Stimulated activated CD4-positive, alpha-beta T cell treated with anti-CD3 and anti-CD28 coated beads, Interleukin-4, amount 100 ng/mL, for 48 hours (primary cell): ENCODE data around the gene DLGAP1.

Source experiments
- DNase-seq, 2 donors: peaks; one replicate each; pipeline ENCODE4 v3.0.0-alpha.2; 2020; ENCODE audit warnings: low read depth in 2 of 2

Gene DLGAP1

DNA sequence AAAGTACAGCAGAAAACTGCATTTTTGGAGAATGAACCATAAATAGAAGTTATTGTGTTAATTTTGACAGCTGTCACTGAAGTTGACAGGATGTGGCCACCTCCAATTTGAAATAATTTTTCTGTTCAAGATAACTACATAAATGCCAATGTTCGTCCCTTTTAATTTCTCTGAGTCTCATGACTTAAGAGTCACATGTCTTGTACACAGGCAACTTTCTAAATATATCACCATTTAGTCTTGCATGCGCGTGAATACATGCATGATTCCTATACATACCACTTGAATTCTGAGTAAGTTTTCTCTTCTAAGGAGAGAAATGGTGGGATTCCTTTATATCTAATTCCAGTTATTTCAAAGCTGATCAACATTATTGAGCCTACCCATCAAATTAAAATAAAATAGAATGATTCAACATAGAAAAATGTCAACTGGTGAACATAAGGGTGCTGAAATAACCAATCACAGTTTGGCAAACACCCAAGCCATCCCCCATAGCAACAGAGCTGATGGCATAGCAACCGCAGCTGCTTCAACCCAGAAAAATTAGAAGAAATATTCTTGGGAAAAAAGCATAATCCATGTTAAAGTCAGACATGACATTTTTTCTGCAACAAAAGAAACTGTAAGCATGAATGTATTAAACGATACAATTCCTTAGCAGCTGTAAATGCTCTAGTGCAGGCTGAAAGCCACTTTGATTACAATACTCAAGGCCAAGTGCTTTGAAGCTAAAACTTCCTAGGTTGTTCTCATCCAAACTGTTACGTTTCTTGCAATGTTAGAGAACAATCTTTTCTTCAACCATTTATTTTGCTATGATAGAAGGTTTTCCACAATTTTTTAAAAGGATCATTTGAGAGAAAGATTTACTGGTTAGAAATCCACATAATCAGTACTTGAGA, 282.7 kb downstream of the DLGAP1 start:
- DNase-seq, result no peak

- DNase-seq, result no peak
Observed at GRCh38 chr18:4157352-4157751, 297.8 kb downstream of the DLGAP1 start.

DNA sequence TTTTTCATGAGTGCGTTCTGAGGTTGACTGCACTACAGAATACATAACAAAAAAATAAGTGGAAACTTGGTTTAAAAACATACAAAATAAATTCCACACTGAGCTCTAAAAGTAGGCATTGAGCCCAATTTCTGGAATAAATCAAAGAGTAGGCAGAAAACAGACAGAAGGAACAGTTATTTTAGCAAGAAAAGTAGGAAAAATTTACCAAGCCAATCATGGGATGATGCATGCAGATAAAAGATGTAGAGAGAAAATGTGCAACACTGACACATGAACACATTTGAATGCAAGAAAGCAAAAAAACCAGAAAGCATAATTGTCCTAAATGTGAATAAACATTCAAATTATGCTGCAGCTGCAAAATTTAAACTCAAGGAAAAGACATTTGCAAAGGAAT, 308.3 kb downstream of the DLGAP1 start:
- DNase-seq, result no peak

GRCh38 chr18:4144201-4144600, 310.9 kb downstream of the DLGAP1 start:
- no peak for DNase-seq

DNA sequence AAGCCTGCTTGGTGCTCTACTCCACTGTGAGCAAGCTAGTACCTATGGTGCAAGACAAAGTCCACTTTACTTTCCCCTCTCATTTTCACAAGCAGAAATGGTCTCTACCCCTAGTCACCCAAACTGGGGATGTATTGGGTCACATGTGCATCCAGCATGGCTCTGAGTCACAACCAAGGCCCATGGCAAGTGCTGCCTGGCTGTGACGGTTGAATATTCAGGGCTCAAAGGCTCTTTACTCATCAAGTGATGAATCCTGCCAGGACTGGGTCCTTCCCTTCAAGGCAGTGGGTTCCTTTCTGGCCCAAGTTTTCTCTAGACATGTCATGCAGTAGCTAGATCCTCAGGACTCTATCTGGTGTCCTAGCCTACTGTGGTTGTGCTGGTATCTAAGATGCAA, 311.5 kb downstream of the DLGAP1 start:
- no peak for DNase-seq

DNA sequence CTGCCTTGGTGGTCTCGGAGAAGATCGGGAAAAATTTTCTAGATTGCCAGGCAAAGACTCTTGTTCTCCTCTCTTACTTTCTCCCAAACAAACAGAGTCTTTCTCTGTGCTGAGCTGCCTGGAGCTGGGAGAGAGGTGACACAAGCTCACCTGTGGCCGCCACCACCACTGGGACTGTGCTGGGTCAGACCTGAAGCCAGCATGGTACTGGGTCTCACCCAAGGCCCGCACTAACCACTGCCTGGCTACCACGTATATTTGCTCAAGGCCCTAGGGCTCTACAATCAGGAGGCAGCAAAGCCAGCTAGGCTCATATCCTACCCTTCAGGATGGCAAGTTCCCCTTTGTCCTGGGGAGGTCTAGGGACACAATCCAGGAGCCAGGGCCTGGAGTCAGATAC, 312.2 kb downstream of the DLGAP1 start:
- no peak for DNase-seq

DNA sequence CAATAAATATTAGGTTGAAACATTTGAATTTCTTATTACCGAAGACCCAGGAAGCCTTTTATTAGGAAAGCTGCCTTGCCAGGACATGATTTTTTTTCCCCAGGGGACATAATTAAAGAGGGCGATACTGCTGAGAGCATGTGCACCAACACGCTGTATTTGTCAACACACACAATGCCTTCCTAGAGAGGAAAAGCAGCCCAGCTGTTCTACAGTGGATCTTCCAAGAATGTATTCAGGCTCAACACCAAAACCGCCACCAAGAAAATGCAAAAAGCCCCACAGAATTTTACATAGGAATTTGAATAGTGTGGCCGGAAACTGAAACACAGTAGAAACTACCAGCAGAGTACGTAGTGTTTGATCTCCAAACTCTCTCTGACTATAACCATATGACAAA, 320.4 kb downstream of the DLGAP1 start:
- no peak for DNase-seq

- DNase-seq, result no peak
Observed at GRCh38 chr18:4130734-4131719, 324.1 kb downstream of the DLGAP1 start.

GRCh38 chr18:4126939-4127338, 328.2 kb downstream of the DLGAP1 start:
- DNase-seq, result no peak

GRCh38 chr18:4125627-4126230, 329.4 kb downstream of the DLGAP1 start:
- no peak for DNase-seq

DNA sequence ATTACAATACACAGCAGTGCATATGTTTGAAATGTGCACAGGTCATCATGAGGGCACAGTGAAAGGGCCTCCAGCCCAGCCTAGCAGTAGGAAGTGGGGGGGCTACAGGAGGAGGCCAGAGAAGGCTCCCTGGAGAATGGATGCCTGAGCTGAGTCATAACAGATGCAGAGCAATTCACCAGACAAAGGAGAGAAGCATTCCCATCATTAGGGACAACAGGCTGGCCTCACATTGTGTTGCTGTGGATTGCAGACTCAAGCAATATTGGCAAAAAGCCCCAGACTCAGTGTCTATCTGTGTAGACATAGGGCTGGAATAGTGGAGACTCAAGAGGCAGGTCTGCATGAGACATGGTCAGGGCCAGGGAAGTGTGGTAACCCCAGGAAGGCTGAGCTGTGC, 329.9 kb downstream of the DLGAP1 start:
- DNase-seq, result no peak

DNA sequence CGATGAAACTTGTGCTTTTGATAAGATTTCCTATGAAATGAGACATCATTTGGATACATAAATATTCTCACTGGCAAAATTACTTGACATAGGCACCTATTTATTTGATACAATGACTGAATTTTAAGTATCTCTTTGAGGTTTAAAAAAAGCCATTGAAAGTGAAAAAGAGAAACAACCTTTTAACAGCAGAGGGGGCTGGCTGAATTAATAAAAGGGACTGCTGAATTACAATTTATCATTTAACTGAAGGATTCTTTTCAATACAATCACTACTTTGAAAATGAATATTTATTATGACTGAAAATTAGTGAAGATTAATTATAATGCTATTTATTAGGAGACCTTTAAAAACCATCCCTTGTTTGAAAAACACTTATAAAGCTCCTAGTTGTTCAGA, 335.3 kb downstream of the DLGAP1 start:
- DNase-seq, result no peak

DNA sequence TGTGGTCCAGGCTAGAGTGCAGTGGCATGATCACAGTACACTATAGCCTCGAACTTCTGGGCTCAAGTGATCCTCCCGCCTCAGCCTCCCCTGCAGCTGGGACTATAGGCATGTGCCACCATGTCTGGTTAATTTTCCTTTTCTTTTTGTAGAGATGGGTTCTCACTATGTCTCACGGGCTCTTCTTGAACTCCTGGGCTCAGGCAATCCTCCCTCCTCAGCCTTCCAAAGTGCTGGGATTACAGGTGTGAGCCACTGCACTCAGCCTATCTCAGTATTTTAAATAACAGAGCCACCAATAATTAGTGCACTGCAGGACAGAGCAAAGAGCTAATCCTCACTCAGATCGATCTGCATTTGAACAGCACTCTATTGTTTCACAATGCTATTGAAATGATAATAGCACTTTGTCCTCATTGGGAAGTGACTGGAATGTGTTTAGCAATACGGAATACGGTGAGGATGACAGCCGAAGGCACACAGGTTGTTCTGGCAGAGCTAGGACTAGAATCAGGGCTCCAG, 335.9 kb downstream of the DLGAP1 start:
- no peak for DNase-seq

GRCh38 chr18:4108016-4108415, 347.1 kb downstream of the DLGAP1 start:
- no peak for DNase-seq

DNA sequence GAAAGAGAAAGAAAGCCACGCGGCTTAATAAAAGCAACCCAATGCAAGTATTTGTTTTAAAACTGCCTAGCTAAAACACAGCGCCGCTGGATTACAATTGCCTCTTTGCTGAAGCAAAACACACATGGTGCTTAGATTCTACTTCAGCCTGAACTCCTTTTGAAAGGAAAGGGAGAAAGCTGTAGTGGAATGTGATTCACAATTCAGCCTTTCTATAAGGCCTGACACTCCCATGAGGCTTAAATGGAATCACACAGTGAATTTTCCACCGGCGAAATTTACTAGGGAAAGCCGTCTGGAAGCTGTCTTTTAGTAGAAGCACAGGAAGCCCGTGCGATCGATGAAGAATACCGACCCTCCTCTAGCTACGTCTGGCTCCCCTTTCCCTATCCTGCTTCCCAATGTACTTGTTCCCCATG, 348.0 kb downstream of the DLGAP1 start:
- no peak for DNase-seq

GRCh38 chr18:4106407-4107033, 348.6 kb downstream of the DLGAP1 start:
- peak; percentile 32 to 72 for DNase-seq

- DNase-seq, result no peak
Observed at GRCh38 chr18:4102901-4103300, 352.2 kb downstream of the DLGAP1 start.

DNA sequence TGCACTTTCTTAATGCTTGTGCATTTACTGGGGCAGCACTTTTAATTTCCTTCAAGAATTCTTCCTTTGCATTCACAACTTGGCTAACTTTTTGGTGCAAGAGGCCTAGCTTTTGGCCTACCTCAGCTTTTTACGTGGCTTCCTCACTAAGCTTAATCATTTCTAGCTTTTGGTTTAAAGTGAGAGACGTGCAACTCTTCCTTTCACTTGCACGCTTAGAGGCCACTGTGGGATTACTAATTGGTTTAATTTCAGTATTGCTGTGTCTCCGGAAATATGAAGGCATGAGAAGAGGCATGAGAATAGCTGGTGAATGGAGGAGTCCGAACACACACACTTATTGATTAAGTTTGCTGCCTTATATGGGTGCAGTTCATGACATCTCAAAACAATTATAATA, 354.1 kb downstream of the DLGAP1 start:
- no peak for DNase-seq

GRCh38 chr18:4096486-4096885, 358.6 kb downstream of the DLGAP1 start:
- no peak for DNase-seq

DNA sequence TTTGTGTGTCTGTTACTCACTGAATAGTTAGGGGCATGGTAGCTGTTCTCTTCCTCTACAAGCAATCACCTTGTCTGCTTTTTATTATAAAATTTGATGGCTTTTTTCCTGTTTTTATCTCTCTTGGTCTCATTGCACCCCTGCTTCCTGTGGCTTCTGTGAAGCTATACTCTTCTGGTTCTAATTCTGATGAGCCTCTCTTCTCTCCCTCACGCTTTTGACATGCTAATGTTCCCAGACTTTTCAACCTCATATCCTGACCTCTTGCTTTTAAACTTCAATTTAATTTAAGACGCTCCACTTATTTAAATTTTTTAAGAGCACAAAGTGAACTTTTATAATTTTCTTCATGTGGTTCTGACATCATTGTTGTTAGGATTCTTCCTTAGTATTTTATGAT, 361.4 kb downstream of the DLGAP1 start:
- DNase-seq, result no peak

GRCh38 chr18:4084382-4084900, 370.7 kb downstream of the DLGAP1 start:
- no peak for DNase-seq
